ENCODE measurements around the gene CLPSL2.

Gene CLPSL2

GRCh38 chr6:35747877-35748276 lies 28.5 kb upstream of the CLPSL2 start:
- no peak for DNase-seq

- no peak for DNase-seq
Observed at GRCh38 chr6:35750557-35750956, 25.8 kb upstream of the CLPSL2 start.

DNA sequence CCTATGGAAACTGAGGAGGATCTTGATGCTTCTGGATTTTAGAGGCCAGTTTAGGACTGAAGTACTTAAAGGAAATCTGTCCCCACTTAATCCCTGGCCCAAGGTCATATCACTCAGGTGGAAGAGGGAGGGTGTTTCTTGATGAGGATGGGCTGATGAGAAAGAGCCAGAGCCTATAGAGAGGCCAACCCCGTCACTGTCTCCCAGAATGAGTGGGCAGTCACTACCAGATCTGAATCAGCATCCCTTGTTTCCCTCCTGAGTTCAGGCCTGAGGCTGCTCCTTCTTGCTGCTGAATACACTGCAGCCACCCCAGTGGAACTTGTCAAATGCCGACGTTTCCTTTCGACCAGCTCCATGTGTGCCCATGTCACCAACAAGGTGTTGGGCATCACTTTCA lies 24.8 kb upstream of the CLPSL2 start:
- no peak for DNase-seq

DNA sequence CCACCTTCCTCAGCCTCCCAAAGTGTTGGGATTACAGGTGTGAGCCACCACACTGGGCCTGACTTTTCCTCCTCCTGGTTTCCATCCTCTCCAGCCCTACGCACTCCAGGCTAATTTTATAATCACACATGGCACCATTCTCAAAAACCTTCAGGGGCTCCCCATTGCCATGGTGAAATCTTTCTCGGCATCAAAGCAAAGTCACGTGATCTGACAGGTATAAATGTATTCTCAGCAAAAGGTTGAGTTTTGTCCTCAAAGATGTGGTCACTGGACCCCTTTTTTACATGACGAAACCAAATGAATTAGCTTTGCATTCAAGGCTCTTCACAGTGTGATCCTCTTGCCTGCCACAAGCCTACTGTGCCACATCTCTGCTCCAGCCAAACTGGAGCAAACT lies 24.1 kb upstream of the CLPSL2 start:
- DNase-seq = no peak

- DNase-seq = no peak
Observed at GRCh38 chr6:35754452-35755277, 21.7 kb upstream of the CLPSL2 start.

GRCh38 chr6:35755278-35755924 lies 21.0 kb upstream of the CLPSL2 start:
- no peak for DNase-seq

GRCh38 chr6:35757456-35758123 lies 18.8 kb upstream of the CLPSL2 start:
- DNase-seq = no peak

DNA sequence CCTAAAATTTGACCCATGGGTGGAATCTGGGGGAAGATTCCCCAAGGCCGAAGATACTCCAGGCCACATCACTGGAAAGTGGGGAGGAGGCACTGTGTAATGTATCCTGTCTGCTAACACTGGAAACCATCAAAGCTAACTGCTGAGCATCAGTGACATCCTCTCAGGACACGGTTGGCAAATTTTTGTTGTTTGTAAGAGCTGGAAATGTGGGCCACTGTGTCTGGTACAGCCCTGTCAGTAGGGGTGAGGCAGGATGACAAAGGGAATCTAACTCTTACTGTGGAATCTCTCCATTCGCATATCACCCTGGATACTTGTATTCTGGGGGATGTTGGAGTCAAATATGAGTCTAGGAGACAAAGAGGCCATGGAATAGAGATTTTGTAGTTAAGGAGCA lies 17.0 kb upstream of the CLPSL2 start:
- no peak for DNase-seq

DNA sequence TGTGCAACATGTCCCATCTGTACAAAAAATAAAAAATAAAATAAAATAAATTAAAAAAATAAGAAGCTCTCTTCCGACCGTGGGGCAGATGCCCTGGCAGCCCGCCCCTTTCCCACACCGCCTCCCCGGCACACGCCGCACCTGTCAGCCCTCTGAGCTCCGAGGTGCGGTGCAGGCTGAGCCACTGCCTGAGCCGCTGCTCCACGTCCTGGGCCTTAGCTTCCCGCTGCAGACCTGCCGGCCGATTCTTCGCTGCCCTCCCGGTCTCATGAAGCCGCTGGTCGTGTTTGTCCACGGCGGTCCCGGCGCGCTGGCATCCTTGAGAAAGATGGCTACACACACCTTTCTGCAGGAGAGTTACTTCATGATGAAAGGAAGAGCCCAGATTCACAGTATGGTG lies 10.7 kb upstream of the CLPSL2 start:
- DNase-seq = no peak

- DNase-seq = no peak
Observed at GRCh38 chr6:35769211-35769610, 7.2 kb upstream of the CLPSL2 start.

GRCh38 chr6:35771343-35771627 lies 5.1 kb upstream of the CLPSL2 start:
- DNase-seq = no peak

GRCh38 chr6:35774116-35774794 lies 2.1 kb upstream of the CLPSL2 start:
- no peak for DNase-seq

DNA sequence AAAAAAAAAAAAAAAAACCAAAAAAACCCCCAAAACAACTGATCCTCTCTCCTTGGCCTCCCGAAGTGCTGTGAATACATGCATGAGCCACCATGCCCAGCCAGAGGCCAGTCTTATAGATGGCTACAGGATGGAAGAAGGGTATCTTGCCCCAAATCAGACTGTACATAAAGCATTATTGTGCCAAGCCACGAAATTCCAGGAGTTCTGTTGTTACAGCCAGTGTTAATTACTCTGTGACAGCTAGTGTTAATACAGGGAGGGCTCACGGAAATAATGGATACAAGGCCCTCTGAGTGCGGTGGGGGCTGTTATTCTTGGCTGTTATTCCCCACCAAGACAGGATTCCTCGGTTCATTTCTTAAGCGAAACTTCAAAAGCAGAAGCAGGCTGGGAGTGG lies 1.4 kb upstream of the CLPSL2 start:
- no peak for DNase-seq

DNA sequence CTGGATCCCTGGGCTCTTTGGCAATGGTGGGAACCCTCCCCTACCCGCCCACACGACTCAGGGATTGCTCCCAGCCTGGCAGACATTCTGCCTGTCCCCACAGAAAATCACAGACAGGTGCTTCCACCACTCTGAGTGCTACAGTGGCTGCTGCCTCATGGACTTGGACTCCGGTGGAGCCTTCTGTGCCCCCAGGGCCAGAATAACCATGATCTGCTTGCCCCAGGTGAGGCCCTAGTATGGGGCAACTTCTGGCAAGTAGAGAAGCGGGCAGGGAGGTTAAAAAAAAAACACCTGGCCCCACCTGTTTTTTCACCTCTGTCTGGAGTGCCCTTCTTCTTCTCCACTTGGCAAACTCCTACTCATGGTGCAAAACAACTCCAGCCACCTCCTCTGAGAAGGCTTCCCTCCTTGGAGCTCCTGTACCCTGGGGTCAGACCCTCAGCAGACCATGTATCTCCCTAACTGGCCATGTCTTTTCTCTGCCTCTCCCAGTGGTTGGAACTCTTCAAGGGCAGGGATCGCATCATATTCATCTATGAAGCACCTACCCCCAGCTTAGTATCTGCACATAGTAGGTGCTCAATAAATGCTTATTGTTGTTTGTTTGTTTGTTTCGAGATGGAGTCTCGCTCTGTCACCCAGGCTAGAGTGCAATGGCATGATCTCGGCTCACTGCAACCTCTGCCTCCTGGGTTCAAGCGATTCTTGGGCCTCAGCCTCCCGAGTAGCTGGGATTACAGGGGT lies 1.1 kb downstream of the CLPSL2 start:
- no peak for DNase-seq

DNA sequence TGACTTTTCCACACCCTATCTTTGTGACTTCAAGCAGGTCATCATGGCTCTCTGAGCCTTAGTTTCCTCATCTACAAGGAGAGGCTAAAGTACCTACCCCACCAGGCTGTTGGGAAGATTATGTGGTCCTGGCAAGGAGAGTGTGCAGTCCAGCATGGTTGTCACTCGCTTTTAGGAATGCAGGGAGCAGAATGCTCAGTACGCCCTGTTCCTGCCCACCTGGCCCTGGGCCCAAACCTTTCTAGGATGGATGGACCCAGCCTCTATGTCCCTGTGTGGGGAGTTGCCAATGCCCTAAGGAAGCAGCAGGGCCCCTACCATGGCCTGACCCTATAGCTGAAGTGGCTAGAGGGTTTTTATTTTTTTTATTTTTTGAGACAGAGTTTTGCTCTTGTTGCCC lies 2.0 kb downstream of the CLPSL2 start:
- DNase-seq = no peak

DNA sequence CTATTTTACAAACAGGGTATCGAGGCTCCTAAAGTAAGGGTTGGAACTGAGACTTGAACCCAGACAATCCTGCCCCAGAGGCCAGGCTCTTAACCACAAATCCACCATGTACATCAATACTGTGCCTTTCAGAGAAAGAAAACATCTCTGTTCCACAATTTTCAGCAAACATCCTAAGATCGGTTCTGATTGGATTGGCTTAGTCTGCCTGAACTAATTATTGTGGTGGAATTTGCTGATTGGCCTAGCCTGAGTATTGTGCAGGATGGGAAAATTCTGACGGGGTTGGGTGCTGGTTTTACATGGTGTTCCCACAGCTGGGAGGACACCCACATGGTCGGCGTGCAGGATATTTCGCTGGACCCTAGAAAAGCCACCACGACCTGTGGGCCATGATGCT lies 4.3 kb downstream of the CLPSL2 start, which contains the start of gene CLPSL1:
TSS of gene CLPSL1 (plus strand) at position 301 of the 400 bp plus-strand sequence. CDS start at position 393, 92 bp downstream.
- no peak for DNase-seq

- DNase-seq = no peak
Observed at GRCh38 chr6:35781290-35781689, 4.9 kb downstream of the CLPSL2 start.

DNA sequence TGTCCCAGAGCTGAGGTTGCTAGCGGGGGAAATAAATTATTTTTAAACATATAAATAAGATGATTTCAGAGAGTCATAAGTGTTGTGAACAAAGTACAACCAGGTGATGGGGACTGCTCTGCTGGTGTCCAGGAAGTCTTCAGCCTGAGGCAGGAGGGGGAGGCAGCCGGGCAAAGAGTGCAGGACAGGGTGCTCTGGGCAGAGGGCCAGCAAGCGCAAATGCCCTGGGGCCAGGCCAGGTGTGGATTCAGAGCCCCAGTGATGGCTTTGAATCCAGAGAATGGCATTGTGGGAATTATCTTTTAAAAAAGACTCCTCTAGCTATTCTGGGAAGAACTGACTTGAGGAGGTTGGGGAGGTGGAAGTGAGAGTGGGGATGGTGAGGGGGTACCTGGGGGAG lies 6.0 kb downstream of the CLPSL2 start:
- DNase-seq = no peak

GRCh38 chr6:35784200-35784599 lies 7.8 kb downstream of the CLPSL2 start:
- no peak for DNase-seq

DNA sequence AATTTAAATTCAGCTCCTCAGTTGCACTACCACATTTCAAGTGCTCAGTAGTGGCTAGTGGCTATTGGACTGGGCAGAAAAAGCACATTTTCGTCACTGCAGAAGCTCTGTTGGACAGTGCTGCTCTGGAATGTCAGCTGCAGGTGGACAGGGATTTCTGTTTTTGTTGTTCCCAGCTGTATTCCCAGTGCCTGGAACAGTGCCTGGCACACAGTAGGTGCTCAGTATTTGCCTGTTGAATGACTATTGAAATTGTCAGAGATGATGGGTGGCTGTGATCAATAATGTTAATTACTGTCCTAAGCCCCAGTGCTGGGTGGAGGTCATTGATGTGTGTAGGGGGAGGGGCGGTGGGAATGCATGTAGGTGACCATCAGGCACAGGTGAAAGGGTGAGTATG lies 9.9 kb downstream of the CLPSL2 start:
- no peak for DNase-seq

DNA sequence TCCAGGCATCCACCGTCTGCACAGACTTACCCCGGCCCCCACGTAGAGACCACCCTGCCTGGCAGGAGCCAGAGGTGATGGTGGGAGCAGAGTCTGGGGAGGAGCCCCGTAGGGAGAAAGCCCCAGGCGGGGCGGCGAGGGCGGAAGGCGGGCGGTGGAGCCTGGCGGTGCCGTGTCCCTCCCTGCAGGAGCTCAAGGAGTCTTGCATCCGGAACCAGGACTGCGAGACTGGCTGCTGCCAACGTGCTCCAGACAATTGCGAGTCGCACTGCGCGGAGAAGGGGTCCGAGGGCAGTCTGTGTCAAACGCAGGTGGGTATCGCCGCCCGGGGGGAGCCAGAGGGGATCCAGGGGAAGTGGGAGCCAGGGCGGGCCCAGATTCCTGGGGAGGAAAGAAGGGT lies 10.4 kb downstream of the CLPSL2 start:
- no peak for DNase-seq

DNA sequence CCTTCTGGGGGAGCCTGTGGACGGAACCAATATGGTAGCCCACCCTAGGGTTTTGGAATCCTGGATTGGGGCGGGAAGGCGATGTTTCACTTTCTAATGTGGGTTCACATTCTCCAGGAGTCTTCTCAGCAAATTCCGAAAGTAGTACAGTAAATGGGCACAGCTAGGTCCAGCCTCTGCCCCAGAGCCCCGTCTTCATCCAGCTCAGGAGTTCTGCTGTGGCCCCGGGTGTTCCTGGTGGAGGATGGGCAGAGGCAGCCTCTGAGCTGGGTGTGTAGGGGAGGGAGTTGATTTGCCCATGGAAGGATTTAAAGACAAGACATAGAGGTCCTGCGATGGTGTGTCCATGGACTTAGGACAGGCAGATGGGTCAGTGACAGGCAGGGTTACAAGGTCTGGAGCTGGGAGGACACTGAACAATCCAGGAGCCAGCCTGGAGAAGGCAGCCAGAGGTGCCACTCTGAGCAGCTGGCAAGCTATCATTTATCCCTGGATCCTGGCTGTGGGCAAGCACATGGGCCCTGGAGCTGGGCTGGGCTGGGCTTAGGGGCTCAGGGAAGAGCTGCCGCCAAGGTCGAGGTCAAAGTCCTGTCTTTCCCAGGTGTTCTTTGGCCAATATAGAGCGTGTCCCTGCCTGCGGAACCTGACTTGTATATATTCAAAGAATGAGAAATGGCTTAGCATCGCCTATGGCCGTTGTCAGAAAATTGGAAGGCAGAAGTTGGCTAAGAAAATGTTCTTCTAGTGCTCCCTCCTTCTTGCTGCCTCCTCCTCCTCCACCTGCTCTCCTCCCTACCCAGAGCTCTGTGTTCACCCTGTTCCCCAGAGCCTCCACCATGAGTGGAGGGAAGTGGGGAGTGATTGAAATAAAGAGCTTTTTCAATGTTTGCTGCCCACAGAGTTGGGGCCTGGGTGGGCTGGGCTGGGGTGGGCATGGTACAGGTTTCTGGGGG lies 11.1 kb downstream of the CLPSL2 start:
- no peak for DNase-seq

Data from NCI-H1436 treated with DMSO at 0.1 percent for 48 hours (cell line).